GM21381 (cell line): ENCODE measurements around the gene CA7.
"Not testable (repeated sequence)": the region's sequence is repeated elsewhere in the genome, so short reads cannot be mapped to it uniquely, and the experiment has no call there.

Experiments used
- ATAC-seq: cut with Tn5 transposase; IDR thresholded peaks from one replicate; pipeline ENCODE4 v1.9.1; 2021; ENCODE audit warnings: mild to moderate bottlenecking, moderate library complexity; ENCODE audit not compliant: unreplicated experiment

The CA7 gene

DNA sequence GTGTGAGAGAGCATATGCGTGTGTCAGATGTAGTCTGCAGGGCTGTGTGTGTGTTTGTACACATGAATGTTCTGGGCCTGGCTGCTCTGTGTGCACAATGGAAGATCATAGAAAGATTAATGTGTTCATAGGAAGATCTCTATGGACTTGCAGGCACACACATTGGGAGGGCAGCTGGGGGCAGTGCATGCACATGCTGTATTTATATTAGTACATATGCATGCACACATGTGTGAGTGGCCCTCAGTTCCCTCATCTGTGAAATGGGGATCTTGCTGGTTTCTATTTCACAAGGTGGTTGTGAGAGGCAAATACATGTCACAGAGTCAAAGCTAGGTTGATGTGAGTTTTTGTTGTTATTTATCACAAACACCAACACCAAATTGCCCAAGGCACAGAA lies 2.1 kb downstream of the CA7 start:
- no peak for ATAC-seq

DNA sequence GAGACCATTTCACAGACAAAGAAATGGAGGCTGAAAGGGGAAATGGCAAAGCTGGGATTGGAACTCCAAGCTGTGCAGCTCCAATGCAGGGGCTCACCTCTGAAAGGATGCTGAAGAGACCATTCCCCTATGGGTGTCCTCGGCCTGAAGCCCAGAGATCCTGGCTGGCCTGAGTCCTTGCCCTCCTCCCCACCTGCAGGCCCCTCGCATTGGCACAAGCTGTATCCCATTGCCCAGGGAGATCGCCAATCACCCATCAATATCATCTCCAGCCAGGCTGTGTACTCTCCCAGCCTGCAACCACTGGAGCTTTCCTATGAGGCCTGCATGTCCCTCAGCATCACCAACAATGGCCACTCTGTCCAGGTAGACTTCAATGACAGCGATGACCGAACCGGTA lies 2.6 kb downstream of the CA7 start:
- ATAC-seq, result no peak

GRCh38 chr16:66847533-66848067 lies 3.4 kb downstream of the CA7 start:
- ATAC-seq, result no peak

DNA sequence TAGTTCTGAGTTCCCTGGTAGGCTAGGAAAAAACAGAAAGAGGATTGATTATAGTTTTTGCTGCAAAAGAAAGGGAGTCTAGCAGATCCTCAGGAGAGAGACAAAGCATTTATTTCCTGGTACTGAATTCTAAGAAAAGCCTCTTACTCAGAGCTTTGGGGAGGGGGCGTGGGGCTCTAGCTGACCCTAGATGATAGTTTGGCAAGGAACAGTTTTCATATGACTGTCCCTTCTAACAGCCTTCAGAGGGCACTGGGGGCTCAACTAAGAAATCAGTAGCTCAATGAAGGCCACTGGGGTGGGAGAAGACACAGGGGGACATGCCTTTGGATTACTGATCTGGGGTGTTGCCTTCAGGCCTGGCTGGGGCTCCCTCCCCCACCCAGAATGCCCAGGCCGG lies 4.0 kb downstream of the CA7 start:
- ATAC-seq, result no peak

- no peak for ATAC-seq
These were observed 4.8 kb downstream of the CA7 start for GRCh38 chr16:66849021-66849420.

GRCh38 chr16:66849549-66849948 lies 5.3 kb downstream of the CA7 start:
- ATAC-seq, result no peak

- ATAC-seq, result no peak
These were observed 6.1 kb downstream of the CA7 start for GRCh38 chr16:66850115-66850815.

DNA sequence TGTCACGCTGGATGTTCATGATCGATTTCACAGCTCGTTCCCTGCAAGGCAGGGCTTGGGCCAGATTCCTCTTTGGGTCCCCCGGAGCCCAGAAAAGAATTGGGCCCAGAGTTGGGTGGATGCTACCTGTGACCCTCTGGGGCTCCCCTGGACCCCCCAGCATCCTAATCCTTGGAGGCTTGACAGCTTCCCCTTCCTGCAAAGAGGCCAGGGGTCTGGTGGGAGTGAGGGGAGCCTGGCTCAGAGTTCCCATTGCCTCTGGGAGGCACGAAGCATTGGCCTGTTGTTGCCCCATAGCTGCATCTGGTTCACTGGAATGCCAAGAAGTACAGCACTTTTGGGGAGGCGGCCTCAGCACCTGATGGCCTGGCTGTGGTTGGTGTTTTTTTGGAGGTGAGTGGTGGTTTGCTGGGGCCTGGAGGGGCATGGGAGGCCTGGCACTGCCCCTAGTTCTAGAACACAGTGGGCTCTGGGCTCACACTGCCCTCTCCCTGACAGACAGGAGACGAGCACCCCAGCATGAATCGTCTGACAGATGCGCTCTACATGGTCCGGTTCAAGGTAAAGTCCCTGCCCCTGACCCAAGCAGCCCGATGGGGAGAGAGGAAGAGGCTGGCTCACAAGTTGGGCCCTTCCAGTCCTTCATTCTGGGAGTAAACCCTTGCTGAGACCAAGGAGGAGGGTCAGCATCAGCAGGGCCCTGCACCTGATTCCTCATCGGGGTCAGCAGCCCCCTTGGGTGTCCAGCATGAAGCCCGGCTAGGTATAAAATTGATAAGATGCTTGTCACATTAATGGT lies 7.2 kb downstream of the CA7 start:
- no peak for ATAC-seq

DNA sequence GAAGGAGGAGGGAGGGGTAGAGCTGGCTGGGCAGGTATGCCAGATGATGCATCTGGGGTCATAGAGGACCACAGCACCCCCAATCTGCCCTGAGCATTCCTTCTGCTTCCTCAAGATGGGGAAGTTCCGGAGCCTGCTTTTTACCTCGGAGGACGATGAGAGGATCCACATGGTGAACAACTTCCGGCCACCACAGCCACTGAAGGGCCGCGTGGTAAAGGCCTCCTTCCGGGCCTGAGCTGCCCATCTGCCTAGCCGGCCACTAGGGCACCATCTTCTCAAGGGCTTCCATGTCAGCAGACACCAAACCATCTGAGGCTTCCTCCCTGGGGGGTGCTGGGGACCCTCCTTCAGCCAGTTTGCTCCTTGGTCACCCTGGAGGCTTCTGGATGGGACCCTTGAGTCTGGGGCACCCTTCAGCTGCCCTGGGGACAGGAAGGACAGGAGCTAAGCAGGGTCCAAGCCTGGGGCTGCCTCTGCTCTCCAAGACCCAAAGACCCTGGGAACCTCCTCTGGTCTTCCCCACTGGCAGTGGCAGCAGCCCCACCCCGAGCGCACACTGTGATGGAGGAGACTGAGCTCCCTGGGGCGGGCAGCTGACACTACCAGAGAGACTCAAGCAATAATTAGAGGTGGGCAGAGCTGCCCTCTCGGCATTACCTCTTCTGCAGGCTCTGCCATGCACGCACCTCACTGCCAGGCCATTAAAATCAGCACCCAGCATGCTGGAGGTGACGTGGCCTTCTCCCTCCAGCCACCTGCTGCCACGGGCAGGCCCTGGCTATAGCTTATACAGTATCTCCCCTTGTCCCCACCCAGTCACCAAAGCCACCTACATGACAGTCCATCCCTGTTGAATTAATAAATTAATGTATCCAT lies 9.3 kb downstream of the CA7 start:
- ATAC-seq, result no peak

- no peak for ATAC-seq
These were observed 12.0 kb downstream of the CA7 start for GRCh38 chr16:66856184-66856730.

DNA sequence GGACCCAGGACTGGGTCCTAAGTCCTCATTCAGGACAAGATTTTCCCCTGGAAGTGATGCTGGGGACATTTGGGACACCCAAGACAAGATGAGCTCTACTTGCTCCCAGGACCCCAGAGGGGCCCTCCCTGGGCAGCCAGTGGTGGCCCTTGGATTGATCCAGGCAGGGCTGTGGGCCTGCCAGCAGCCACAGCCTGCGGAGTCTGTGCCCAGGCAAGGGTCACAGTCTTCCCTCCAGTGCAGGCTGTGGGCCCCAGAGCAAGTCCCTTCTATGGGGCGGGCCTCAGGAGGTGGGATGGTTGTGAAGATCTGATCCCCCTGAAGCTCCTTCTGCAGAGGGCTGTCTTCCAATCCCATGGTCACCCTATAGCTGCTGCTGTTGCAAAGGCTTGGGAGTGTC lies 12.6 kb downstream of the CA7 start:
- no peak for ATAC-seq

DNA sequence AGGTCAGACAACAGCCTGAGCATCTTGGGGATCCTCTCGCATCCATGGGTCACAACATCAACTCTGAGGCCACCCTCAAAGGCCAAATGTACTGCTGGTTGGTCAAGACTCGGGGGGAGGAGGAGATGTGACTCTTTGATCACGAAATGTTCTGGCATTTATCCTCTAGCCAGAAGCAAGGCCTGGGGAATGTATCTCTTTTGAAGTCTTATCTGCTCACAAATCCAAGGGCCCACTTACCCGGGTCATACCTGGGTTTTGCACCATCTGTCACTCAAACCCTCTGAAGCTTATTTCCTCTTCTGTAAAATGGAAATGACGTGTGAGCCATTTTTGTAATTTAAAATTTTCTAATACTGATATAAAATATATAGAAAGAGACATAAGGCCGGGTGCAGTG lies 13.2 kb downstream of the CA7 start:
- no peak for ATAC-seq

DNA sequence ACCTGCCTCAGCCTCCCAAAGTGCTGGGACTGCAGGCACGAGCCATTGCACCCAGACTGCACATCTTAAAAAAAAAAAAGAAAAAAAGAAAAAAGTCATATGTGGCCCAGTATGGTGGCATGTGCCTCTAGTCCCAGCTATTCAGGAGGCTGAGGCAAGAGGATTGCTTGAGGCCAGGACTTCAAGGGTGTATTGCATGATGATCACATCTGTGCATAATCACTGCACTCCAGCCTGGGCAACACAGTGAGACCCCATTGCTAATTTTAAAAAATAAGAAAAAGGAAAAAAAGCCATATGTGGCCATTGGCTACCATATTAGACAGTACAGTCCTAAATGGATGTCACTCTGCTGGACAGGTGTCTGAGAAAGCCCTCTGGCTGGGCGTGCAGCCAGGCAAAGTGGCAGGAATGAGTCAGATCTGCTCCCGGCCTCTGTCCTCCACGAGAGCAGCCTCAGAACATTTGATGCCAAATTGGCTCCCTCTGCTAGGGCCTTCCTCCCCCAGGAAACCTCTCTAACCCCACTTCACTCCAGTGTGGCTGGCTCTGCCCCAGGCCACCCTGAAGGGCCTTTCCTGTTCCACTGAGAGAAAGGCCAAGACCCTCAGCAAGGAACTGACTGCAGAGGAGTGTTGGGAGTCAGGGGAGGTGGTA lies 14.7 kb downstream of the CA7 start:
- ATAC-seq, result no peak

- ATAC-seq, result no peak
These were observed 15.3 kb downstream of the CA7 start for GRCh38 chr16:66859397-66860068.

DNA sequence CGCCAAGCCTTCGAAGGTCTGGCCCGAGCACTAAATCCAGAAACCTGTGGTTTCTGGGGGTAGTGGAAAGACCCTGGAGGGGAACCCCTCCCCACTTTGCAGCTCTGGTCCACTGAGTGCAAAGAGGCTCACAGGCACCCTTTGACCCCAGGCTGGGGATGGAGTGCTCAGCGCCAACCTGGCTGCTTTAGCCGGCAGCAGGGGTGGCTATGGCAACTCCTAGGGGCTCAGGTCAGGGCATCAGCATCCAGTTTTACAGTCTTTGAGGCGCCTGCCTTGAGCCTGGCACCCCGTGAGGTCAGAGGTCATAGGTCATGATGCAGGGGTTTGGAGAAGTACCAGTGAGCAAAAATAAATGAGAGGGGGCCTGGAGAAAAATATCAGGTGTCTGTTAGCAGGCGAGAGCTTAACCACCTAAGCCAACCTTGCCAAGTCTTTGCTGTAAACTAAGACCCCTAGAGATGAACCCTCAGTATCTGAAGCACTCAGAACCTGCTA lies 17.9 kb downstream of the CA7 start:
- no peak for ATAC-seq

GRCh38 chr16:66863707-66864106 lies 19.5 kb downstream of the CA7 start:
- ATAC-seq, result no peak

GRCh38 chr16:66869424-66869823 lies 25.2 kb downstream of the CA7 start:
- no peak for ATAC-seq

- not testable (repeated sequence) for ATAC-seq
These were observed 27.1 kb downstream of the CA7 start for GRCh38 chr16:66871363-66871762.

DNA sequence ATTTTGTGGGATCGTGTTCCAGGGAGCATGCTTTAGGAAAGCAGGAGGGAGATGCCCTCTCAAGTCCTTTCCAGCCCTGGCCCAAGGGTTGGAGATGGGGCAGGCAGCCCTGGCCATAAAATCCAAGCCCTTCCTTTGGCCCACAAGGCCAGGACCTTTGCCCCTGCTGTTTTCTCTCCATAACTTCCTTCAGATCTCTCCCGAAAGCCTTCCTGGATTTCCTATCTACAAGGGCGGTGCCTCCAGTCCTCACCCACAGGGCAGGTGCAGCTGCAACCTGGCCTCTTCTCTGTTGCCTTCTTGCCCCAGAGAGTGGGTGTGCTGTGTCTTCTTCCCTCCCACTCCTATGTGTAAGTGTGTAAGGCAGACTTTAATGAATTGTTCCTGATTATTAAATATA lies 27.6 kb downstream of the CA7 start:
- ATAC-seq, result no peak

GRCh38 chr16:66872559-66872942 lies 28.3 kb downstream of the CA7 start:
- ATAC-seq, result no peak
